ENCODE data around the gene TOB2.

DNA sequence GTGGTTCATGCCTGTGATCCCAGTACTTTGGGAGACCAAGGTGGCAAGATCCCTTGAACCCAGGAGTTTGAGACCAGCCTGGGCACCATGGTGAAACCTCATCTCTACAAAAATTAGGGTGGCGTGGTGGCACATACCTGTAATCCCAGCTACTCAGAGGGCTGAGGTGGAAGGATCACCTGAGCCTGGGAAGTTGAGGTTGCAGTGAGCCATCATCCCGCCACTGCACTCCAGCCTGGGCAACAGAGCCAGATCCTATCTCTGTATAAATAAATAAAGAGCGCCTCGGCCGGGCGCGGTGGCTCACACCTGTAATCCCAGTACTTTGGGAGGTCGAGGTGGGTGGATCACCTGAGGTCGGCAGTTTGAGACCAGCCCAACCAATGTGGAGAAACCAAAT lies 27.9 kb downstream of the TOB2 start:
- TF ChIP-seq CTCF (IDR thresholded peaks at IDR 0.05) (no peak), POLR2AphosphoS5 (IDR thresholded peaks at IDR 0.05; ENCODE audit: low read depth, low read length) (no peak), NFIC (IDR thresholded peaks at IDR 0.05; ENCODE audit: borderline replicate concordance) (no peak), MEF2A (IDR thresholded peaks at IDR 0.05; ENCODE audit: borderline replicate concordance, low read depth) (no peak), GABPA (IDR thresholded peaks at IDR 0.05; ENCODE audit: low read depth) (no peak), RAD21 (IDR thresholded peaks at IDR 0.05; ENCODE audit: low read length) (no peak), EZH2phosphoT487 (IDR thresholded peaks at IDR 0.05; ENCODE audit: borderline replicate concordance, low read depth) (no peak), SIN3A (IDR thresholded peaks at IDR 0.05; ENCODE audit: borderline replicate concordance, low read depth, low read length) (no peak)
- TF ChIP-seq, protein P1, sequence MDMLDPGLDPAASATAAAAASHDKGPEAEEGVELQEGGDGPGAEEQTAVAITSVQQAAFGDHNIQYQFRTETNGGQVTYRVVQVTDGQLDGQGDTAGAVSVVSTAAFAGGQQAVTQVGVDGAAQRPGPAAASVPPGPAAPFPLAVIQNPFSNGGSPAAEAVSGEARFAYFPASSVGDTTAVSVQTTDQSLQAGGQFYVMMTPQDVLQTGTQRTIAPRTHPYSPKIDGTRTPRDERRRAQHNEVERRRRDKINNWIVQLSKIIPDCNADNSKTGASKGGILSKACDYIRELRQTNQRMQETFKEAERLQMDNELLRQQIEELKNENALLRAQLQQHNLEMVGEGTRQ (IDR thresholded peaks at IDR 0.05; ENCODE audit: borderline replicate concordance, low read depth, low read length): no peak
